Smooth muscle cell (in vitro differentiated cells): ENCODE results near the gene THOC5. TPM values are rescaled to one million over a fixed set of nuclear protein-coding genes. Genes with fewer than 3 reads are reported as not detected.

Experiments used
- polyA plus RNA-seq: library from polyadenylated mRNA; unstranded; fragments of >200 nt; fragmentation: Nextera tagmentation; extraction: Ambion mirVana; gene quantifications from 2 replicates; pipeline ENCODE4 v1.2.1, GENCODE V29; 2016
- total RNA-seq: library from RNA; depleted of rRNA; stranded (reverse); fragments of >200 nt; gene quantifications from 2 replicates; pipeline ENCODE4 v1.2.3, GENCODE V29; 2014

THOC5 gene
- total and polyA plus RNA-seq, 2 experiments from 2014 or later = 13.7 to 21.7 TPM

Other genes with a start within 250 kb of the THOC5 start
- 7.8 TPM in 2 replicates for gene GAS2L1, start 247.1 kb downstream of the THOC5 start, total RNA-seq
- 31.7 and 35.8 TPM in 2 replicates for gene GAS2L1, start 247.1 kb downstream of the THOC5 start, polyA plus RNA-seq
- gene RASL10A, start 238.1 kb downstream of the THOC5 start, total RNA-seq = not detected in 2 replicates
- gene RASL10A, start 238.1 kb downstream of the THOC5 start, polyA plus RNA-seq = not detected in 2 replicates
- 25.9 and 30.3 TPM in 2 replicates for gene AP1B1, start 165.2 kb downstream of the THOC5 start, total RNA-seq
- 37.1 and 38.5 TPM in 2 replicates for gene AP1B1, start 165.2 kb downstream of the THOC5 start, polyA plus RNA-seq
- gene RFPL1, start 115.2 kb downstream of the THOC5 start, total RNA-seq = not detected in 2 replicates
- gene RFPL1, start 115.2 kb downstream of the THOC5 start, polyA plus RNA-seq = 0.16 TPM in 1 of 2 replicates, not detected in the other
- not detected in 2 replicates for gene NEFH, start 73.5 kb downstream of the THOC5 start, total RNA-seq
- gene NEFH, start 73.5 kb downstream of the THOC5 start, polyA plus RNA-seq = 0.93 and 1.1 TPM in 2 replicates
- gene NIPSNAP1, start 27.4 kb upstream of the THOC5 start, total RNA-seq = 36.7 and 42.8 TPM in 2 replicates
- 70.1 and 78.8 TPM in 2 replicates for gene NIPSNAP1, start 27.4 kb upstream of the THOC5 start, polyA plus RNA-seq
- 21.7 and 25.1 TPM in 2 replicates for gene NF2, start 49.9 kb upstream of the THOC5 start, total RNA-seq
- 21.5 and 23.9 TPM in 2 replicates for gene NF2, start 49.9 kb upstream of the THOC5 start, polyA plus RNA-seq
- gene CABP7, start 166.2 kb upstream of the THOC5 start, total RNA-seq = not detected in 2 replicates
- gene CABP7, start 166.2 kb upstream of the THOC5 start, polyA plus RNA-seq = 0.12 TPM in 1 of 2 replicates, not detected in the other
- gene ZMAT5, start 213.2 kb upstream of the THOC5 start, total RNA-seq = 22.7 and 26.0 TPM in 2 replicates
- gene ZMAT5, start 213.2 kb upstream of the THOC5 start, polyA plus RNA-seq = 57.0 and 57.8 TPM in 2 replicates
- 72.3 and 102 TPM in 2 replicates for gene UQCR10, start 213.6 kb upstream of the THOC5 start, total RNA-seq
- gene UQCR10, start 213.6 kb upstream of the THOC5 start, polyA plus RNA-seq = 296 and 326 TPM in 2 replicates